ENCODE data around the gene PIERCE2. TPM values are rescaled to one million over a fixed set of nuclear protein-coding genes. Genes with fewer than 3 reads are reported as not detected.

Gene PIERCE2
- total RNA-seq, 1 experiment from 2014 or later, result 0.44 TPM

GRCh38 chr15:55457401-55458022, 49.2 kb downstream of the PIERCE2 start:
- H4K5ac ChIP-seq (ENCODE audit: insufficient read length, low read depth, low read length), result peak overlapping the region; percentile 24
- WGBS (ENCODE audit: extremely low coverage, insufficient read length, low lambda C conversion rate), result no CpG with 5 or more reads among the region's 5 CpGs
- no peak overlapping the region for H2BK15ac ChIP-seq (ENCODE audit: low read depth, low read length)
- no peak overlapping the region for H2BK20ac ChIP-seq (ENCODE audit: low read depth, low read length, poor library complexity, severe bottlenecking)
- peaks cover 0 to 5% (median 0%) of the 10 kb centered on the region in 3 experiments; a peak in 2 of 7 replicates for H3K36me3 Mint-ChIP-seq (ENCODE audit: insufficient read depth in 1 of 3, low read depth in 3 of 3)
- no peak overlapping the region for H3K56ac ChIP-seq (ENCODE audit: insufficient read length, low read depth, low read length)
- no peak overlapping the region for H2BK5ac ChIP-seq (ENCODE audit: insufficient read length, low read length)
- no peak overlapping the region for H4K91ac ChIP-seq (ENCODE audit: insufficient read length, low read depth, low read length)
- no peak overlapping the region for H3K4ac ChIP-seq (ENCODE audit: low read depth, low read length)
- no peaks in the 10 kb centered on the region for H4K20me1 ChIP-seq (ENCODE audit: control insufficient read depth, insufficient read depth, insufficient read length)
- no peak overlapping the region for H3K18ac ChIP-seq (ENCODE audit: insufficient read length, low read depth, low read length)
- H3K4me1 ChIP-seq (ENCODE audit: insufficient read depth, low read length), result no peaks in the 10 kb centered on the region
- peaks cover 4 to 10% of the 10 kb centered on the region in 2 experiments; a peak in 2 of 5 replicates for H3K9me3 Mint-ChIP-seq
- no peaks in the 10 kb centered on the region for H3K27me3 Mint-ChIP-seq (ENCODE audit: low read depth)
- no peak overlapping the region for H3K27ac Mint-ChIP-seq
- H3K4me1 Mint-ChIP-seq, result no peaks in the 10 kb centered on the region
- no peak overlapping the region for H3K23ac ChIP-seq (ENCODE audit: insufficient read length, low read depth, low read length)
- H3K14ac ChIP-seq (ENCODE audit: insufficient read depth, low read length), result no peak overlapping the region
- no peak overlapping the region for H3K9ac ChIP-seq (ENCODE audit: extremely low read depth, insufficient read length, low read length)
- H3K79me2 ChIP-seq (ENCODE audit: insufficient read depth, low read length), result no peaks in the 10 kb centered on the region
- no peak overlapping the region for H2AFZ ChIP-seq (ENCODE audit: low read length)
- no peak overlapping the region for H4K8ac ChIP-seq (replicated peaks; ENCODE audit: insufficient read length, low read depth, low read length)
- no peak for TF ChIP-seq CTCF (conservative IDR thresholded peaks at IDR 0.05)
- no peak for DNase-seq
- H3K27ac ChIP-seq (ENCODE audit: insufficient read length, low read depth, low read length), result no peak overlapping the region
- H3K4me3 Mint-ChIP-seq, result no peak overlapping the region
- H3K23me2 ChIP-seq (ENCODE audit: insufficient read length, low read depth, low read length, poor library complexity, severe bottlenecking), result no peaks in the 10 kb centered on the region
- H3K9me3 ChIP-seq (ENCODE audit: control insufficient read depth, low read depth, low read length), result no peaks in the 10 kb centered on the region
- H3T11ph ChIP-seq (ENCODE audit: low read length), result no peak overlapping the region
- no peak overlapping the region for H2BK120ac ChIP-seq (ENCODE audit: low read depth, low read length, poor library complexity, severe bottlenecking)
- H2BK12ac ChIP-seq (ENCODE audit: insufficient read length, low read depth, low read length), result no peak overlapping the region
- no peak overlapping the region for H3K4me2 ChIP-seq (ENCODE audit: insufficient read depth, insufficient read length, low read length)
- H3K27me3 ChIP-seq (ENCODE audit: insufficient read depth, low read length), result no peaks in the 10 kb centered on the region
- no peak overlapping the region for H2AK5ac ChIP-seq (ENCODE audit: insufficient read length, low read length)
- no peaks in the 10 kb centered on the region for H3K79me1 ChIP-seq (ENCODE audit: insufficient read depth, low read depth, low read length, poor library complexity, severe bottlenecking)
